Measurements from ENCODE around the gene TNFSF10. TPM values are rescaled to one million over a fixed set of nuclear protein-coding genes. Genes with fewer than 3 reads are reported as not detected.
A peak's percentile ranks its signal among the peaks of the same experiment; 100 is the strongest.

The TNFSF10 gene
- total and polyA plus RNA-seq, 9 of the 15 experiments (the other 6 are each of a cell fraction or from before 2014, with no cell fraction given): 0.07 to 1.3 (median 0.27) TPM; not detected in 1

DNA sequence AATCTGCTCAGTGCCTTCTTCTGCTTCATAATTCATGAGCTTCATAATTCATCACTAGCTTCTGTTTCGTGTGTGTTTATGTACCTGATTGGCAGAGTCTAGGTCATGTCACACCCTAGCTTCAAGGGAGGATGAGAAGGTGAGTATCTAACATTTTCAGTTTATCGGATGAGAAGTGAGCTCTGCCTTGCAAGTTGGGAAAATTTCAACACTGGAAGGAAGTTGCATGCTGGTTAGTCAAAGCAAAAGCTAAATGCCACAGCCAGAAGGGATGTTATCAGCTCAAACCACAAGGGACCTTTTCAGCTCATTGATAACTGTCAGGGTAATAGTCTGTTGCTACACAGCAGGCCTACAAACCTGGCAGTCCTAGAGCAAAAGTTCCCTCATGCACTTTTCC, 7.3 kb upstream of the TNFSF10 start (continued):
- TF ChIP-seq GABPA (tag; conservative IDR thresholded peaks at IDR 0.05; ENCODE audit: low read depth) (no peak; the same call in 1 of the 2 replicates), RNF2 (IDR thresholded peaks at IDR 0.05) (no peak), NUFIP1 (IDR thresholded peaks at IDR 0.05; ENCODE audit: partially characterized antibody) (no peak), HNRNPUL1 (IDR thresholded peaks at IDR 0.05; ENCODE audit: low read length) (no peak), HNRNPH1 (optimal IDR thresholded peaks at IDR 0.05; ENCODE audit: low read depth, low read length) (no peak), NFYB (IDR thresholded peaks at IDR 0.05; ENCODE audit: extremely low read depth, insufficient read length) (no peak), U2AF1 (optimal IDR thresholded peaks at IDR 0.05; ENCODE audit: low read depth, low read length) (no peak), ZSCAN32 (CRISPR knock-in tag; IDR thresholded peaks at IDR 0.05) (0 out of 2 replicates have a peak, but pooled peaks have one; percentile 24), NFXL1 (CRISPR knock-in tag; IDR thresholded peaks at IDR 0.05) (no peak), ZNF780A (CRISPR knock-in tag; IDR thresholded peaks at IDR 0.05) (no peak), EP300 (IDR thresholded peaks at IDR 0.05; ENCODE audit: low read length) (peak; percentile 88), TRIM24 (IDR thresholded peaks at IDR 0.05) (peak in 1 of 2 experiments; percentile 72; a peak in 2 of 4 replicates), ZBTB8A (IDR thresholded peaks at IDR 0.05; ENCODE audit: partially characterized antibody) (no peak), ZZZ3 (IDR thresholded peaks at IDR 0.05) (no peak), THRAP3 (IDR thresholded peaks at IDR 0.05; ENCODE audit: borderline replicate concordance) (no peak), YBX1 (IDR thresholded peaks at IDR 0.05) (no peak)
- TF ChIP-seq, protein P1, sequence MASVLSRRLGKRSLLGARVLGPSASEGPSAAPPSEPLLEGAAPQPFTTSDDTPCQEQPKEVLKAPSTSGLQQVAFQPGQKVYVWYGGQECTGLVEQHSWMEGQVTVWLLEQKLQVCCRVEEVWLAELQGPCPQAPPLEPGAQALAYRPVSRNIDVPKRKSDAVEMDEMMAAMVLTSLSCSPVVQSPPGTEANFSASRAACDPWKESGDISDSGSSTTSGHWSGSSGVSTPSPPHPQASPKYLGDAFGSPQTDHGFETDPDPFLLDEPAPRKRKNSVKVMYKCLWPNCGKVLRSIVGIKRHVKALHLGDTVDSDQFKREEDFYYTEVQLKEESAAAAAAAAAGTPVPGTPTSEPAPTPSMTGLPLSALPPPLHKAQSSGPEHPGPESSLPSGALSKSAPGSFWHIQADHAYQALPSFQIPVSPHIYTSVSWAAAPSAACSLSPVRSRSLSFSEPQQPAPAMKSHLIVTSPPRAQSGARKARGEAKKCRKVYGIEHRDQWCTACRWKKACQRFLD (CRISPR knock-in tag; IDR thresholded peaks at IDR 0.05): no peak
- TF ChIP-seq, protein P2, sequence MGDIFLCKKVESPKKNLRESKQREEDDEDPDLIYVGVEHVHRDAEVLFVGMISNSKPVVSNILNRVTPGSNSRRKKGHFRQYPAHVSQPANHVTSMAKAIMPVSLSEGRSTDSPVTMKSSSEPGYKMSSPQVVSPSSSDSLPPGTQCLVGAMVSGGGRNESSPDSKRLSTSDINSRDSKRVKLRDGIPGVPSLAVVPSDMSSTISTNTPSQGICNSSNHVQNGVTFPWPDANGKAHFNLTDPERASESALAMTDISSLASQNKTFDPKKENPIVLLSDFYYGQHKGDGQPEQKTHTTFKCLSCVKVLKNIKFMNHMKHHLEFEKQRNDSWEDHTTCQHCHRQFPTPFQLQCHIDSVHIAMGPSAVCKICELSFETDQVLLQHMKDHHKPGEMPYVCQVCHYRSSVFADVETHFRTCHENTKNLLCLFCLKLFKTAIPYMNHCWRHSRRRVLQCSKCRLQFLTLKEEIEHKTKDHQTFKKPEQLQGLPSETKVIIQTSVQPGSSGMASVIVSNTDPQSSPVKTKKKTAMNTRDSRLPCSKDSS (IDR thresholded peaks at IDR 0.05; ENCODE audit: low read depth, partially characterized antibody): no peak
- TF ChIP-seq, protein P3, sequence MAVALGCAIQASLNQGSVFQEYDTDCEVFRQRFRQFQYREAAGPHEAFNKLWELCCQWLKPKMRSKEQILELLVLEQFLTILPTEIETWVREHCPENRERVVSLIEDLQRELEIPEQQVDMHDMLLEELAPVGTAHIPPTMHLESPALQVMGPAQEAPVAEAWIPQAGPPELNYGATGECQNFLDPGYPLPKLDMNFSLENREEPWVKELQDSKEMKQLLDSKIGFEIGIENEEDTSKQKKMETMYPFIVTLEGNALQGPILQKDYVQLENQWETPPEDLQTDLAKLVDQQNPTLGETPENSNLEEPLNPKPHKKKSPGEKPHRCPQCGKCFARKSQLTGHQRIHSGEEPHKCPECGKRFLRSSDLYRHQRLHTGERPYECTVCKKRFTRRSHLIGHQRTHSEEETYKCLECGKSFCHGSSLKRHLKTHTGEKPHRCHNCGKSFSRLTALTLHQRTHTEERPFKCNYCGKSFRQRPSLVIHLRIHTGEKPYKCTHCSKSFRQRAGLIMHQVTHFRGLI (CRISPR knock-in tag; IDR thresholded peaks at IDR 0.05): no peak
- TF ChIP-seq, protein P4, sequence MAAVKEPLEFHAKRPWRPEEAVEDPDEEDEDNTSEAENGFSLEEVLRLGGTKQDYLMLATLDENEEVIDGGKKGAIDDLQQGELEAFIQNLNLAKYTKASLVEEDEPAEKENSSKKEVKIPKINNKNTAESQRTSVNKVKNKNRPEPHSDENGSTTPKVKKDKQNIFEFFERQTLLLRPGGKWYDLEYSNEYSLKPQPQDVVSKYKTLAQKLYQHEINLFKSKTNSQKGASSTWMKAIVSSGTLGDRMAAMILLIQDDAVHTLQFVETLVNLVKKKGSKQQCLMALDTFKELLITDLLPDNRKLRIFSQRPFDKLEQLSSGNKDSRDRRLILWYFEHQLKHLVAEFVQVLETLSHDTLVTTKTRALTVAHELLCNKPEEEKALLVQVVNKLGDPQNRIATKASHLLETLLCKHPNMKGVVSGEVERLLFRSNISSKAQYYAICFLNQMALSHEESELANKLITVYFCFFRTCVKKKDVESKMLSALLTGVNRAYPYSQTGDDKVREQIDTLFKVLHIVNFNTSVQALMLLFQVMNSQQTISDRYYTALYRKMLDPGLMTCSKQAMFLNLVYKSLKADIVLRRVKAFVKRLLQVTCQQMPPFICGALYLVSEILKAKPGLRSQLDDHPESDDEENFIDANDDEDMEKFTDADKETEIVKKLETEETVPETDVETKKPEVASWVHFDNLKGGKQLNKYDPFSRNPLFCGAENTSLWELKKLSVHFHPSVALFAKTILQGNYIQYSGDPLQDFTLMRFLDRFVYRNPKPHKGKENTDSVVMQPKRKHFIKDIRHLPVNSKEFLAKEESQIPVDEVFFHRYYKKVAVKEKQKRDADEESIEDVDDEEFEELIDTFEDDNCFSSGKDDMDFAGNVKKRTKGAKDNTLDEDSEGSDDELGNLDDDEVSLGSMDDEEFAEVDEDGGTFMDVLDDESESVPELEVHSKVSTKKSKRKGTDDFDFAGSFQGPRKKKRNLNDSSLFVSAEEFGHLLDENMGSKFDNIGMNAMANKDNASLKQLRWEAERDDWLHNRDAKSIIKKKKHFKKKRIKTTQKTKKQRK (IDR thresholded peaks at IDR 0.05; ENCODE audit: borderline replicate concordance, low read depth, low read length): no peak
- TF ChIP-seq, protein P5, sequence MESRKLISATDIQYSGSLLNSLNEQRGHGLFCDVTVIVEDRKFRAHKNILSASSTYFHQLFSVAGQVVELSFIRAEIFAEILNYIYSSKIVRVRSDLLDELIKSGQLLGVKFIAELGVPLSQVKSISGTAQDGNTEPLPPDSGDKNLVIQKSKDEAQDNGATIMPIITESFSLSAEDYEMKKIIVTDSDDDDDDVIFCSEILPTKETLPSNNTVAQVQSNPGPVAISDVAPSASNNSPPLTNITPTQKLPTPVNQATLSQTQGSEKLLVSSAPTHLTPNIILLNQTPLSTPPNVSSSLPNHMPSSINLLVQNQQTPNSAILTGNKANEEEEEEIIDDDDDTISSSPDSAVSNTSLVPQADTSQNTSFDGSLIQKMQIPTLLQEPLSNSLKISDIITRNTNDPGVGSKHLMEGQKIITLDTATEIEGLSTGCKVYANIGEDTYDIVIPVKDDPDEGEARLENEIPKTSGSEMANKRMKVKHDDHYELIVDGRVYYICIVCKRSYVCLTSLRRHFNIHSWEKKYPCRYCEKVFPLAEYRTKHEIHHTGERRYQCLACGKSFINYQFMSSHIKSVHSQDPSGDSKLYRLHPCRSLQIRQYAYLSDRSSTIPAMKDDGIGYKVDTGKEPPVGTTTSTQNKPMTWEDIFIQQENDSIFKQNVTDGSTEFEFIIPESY (CRISPR knock-in tag; IDR thresholded peaks at IDR 0.05): no peak

Data from K562 (cell line).